ENCODE data around the gene KDM2B. TPM values are rescaled to one million over a fixed set of nuclear protein-coding genes. Genes with fewer than 3 reads are reported as not detected.

The KDM2B gene
- total RNA-seq, 1 experiment from 2014 or later = 73.4 TPM

GRCh38 chr12:121535150-121536053 lies 45.4 kb downstream of the KDM2B start:
- in situ Hi-C loops (cut with HindIII; ENCODE audit: low sequenced_read_pairs) = no loop called here
- no peak for DNase-seq (ENCODE audit: low spot score)

- in situ Hi-C loops (cut with HindIII; ENCODE audit: low sequenced_read_pairs) = no loop called here
- no peak for DNase-seq (ENCODE audit: low spot score)
These were observed 46.2 kb downstream of the KDM2B start for GRCh38 chr12:121534495-121535148.

- DNase-seq (ENCODE audit: low spot score) = no peak
- in situ Hi-C loops (cut with HindIII; ENCODE audit: low sequenced_read_pairs) = no loop called here
These were observed 47.3 kb downstream of the KDM2B start for GRCh38 chr12:121533394-121534090.

GRCh38 chr12:121532503-121533393 lies 48.1 kb downstream of the KDM2B start:
- DNase-seq (ENCODE audit: low spot score) = no peak
- in situ Hi-C loops (cut with HindIII; ENCODE audit: low sequenced_read_pairs) = no loop called here

GRCh38 chr12:121531356-121531750 lies 49.5 kb downstream of the KDM2B start:
- DNase-seq (ENCODE audit: low spot score) = no peak
- in situ Hi-C loops (cut with HindIII; ENCODE audit: low sequenced_read_pairs) = no loop called here

- no peak for DNase-seq (ENCODE audit: low spot score)
- in situ Hi-C loops (cut with HindIII; ENCODE audit: low sequenced_read_pairs) = no loop called here
These were observed 50.0 kb downstream of the KDM2B start for GRCh38 chr12:121530600-121531355.

GRCh38 chr12:121529184-121529583 lies 51.6 kb downstream of the KDM2B start:
- in situ Hi-C loops (cut with HindIII; ENCODE audit: low sequenced_read_pairs) = no loop called here
- no peak for DNase-seq (ENCODE audit: low spot score)

GRCh38 chr12:121525411-121525810 lies 55.4 kb downstream of the KDM2B start:
- DNase-seq (ENCODE audit: low spot score) = no peak
- in situ Hi-C loops (cut with HindIII; ENCODE audit: low sequenced_read_pairs) = no loop called here

GRCh38 chr12:121524196-121524916 lies 56.5 kb downstream of the KDM2B start:
- in situ Hi-C loops (cut with HindIII; ENCODE audit: low sequenced_read_pairs) = no loop called here
- no peak for DNase-seq (ENCODE audit: low spot score)

GRCh38 chr12:121523741-121524140 lies 57.1 kb downstream of the KDM2B start:
- no peak for DNase-seq (ENCODE audit: low spot score)
- in situ Hi-C loops (cut with HindIII; ENCODE audit: low sequenced_read_pairs) = no loop called here

GRCh38 chr12:121522971-121523370 lies 57.9 kb downstream of the KDM2B start:
- DNase-seq (ENCODE audit: low spot score) = no peak
- in situ Hi-C loops (cut with HindIII; ENCODE audit: low sequenced_read_pairs) = no loop called here

- no peak for DNase-seq (ENCODE audit: low spot score)
- in situ Hi-C loops (cut with HindIII; ENCODE audit: low sequenced_read_pairs) = no loop called here
These were observed 60.2 kb downstream of the KDM2B start for GRCh38 chr12:121520586-121521086.

GRCh38 chr12:121520119-121520518 lies 60.7 kb downstream of the KDM2B start:
- no peak for DNase-seq (ENCODE audit: low spot score)
- in situ Hi-C loops (cut with HindIII; ENCODE audit: low sequenced_read_pairs) = no loop called here

- no peak for DNase-seq (ENCODE audit: low spot score)
- in situ Hi-C loops (cut with HindIII; ENCODE audit: low sequenced_read_pairs) = no loop called here
These were observed 61.6 kb downstream of the KDM2B start for GRCh38 chr12:121519227-121519626.

GRCh38 chr12:121518656-121519055 lies 62.2 kb downstream of the KDM2B start:
- in situ Hi-C loops (cut with HindIII; ENCODE audit: low sequenced_read_pairs) = no loop called here
- DNase-seq (ENCODE audit: low spot score) = no peak

GRCh38 chr12:121516437-121517011 lies 64.3 kb downstream of the KDM2B start:
- in situ Hi-C loops (cut with HindIII; ENCODE audit: low sequenced_read_pairs) = no loop called here
- no peak for DNase-seq (ENCODE audit: low spot score)

- no peak for DNase-seq (ENCODE audit: low spot score)
- in situ Hi-C loops (cut with HindIII; ENCODE audit: low sequenced_read_pairs) = no loop called here
These were observed 65.2 kb downstream of the KDM2B start for GRCh38 chr12:121515615-121516014.
